ENCODE results near the gene FSTL4.

DNA sequence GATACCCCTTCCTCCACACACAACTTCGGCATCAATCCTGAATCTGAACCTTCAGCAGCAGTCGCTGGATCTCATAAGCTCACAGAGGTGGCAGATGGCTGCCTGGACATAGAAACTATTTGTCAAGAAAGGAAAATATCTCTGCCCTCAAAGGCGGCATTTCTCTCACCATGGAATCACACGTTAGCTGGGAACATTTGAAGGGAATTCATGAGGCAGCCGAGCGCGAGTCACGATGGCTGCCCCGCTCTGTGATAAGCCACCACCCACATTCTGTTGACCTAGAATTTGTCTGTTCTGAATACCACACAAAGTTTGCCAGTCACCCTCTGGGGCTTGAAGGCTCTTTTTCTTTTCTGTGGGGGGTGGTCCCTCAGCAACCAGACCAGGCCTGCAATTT lies 157.9 kb downstream of the FSTL4 start:
- TF ChIP-seq, protein P1, sequence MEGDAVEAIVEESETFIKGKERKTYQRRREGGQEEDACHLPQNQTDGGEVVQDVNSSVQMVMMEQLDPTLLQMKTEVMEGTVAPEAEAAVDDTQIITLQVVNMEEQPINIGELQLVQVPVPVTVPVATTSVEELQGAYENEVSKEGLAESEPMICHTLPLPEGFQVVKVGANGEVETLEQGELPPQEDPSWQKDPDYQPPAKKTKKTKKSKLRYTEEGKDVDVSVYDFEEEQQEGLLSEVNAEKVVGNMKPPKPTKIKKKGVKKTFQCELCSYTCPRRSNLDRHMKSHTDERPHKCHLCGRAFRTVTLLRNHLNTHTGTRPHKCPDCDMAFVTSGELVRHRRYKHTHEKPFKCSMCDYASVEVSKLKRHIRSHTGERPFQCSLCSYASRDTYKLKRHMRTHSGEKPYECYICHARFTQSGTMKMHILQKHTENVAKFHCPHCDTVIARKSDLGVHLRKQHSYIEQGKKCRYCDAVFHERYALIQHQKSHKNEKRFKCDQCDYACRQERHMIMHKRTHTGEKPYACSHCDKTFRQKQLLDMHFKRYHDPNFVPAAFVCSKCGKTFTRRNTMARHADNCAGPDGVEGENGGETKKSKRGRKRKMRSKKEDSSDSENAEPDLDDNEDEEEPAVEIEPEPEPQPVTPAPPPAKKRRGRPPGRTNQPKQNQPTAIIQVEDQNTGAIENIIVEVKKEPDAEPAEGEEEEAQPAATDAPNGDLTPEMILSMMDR (conservative IDR thresholded peaks at IDR 0.05): no peak
- TF ChIP-seq EZH2 (IDR thresholded peaks at IDR 0.05; ENCODE audit: low read depth): no peak
